BE2C (cell line): ENCODE measurements around the gene IL21.
"Not testable (repeated sequence)": the region's sequence is repeated elsewhere in the genome, so short reads cannot be mapped to it uniquely, and the experiment has no call there.

ENCODE experiments used
- DNase-seq: peaks from one replicate; pipeline ENCODE4 v3.0.0-alpha.2; 2020
- H3K27me3 ChIP-seq: fragments of 250-450 bp; sonication (Bioruptor Pico); 2 replicates; pipeline ENCODE4 v1.5.1; 2020; ENCODE audit warnings: mild to moderate bottlenecking
- H3K36me3 ChIP-seq: fragments of 250-450 bp; sonication (Bioruptor Pico); 2 replicates; pipeline ENCODE4 v1.5.1; 2020; ENCODE audit warnings: mild to moderate bottlenecking
- H3K4me1 ChIP-seq: fragments of 250-450 bp; sonication (Bioruptor Pico); 2 replicates; pipeline ENCODE4 v1.5.1; 2020
- H3K4me3 ChIP-seq: 2 replicates; pipeline ENCODE4 v1.5.1; 2011; ENCODE audit warnings: low read depth, low read length
- H3K9me3 ChIP-seq: fragments of 250-450 bp; sonication (Bioruptor Pico); 2 replicates; pipeline ENCODE4 v1.5.1; 2020
- CTCF ChIP-seq: IDR thresholded peaks from 2 replicates; pipeline ENCODE4 v1.5.1; 2012; ENCODE audit warnings: mild to moderate bottlenecking, low read depth, low read length

Gene IL21

GRCh38 chr4:122658377-122658776 lies 37.5 kb upstream of the IL21 start:
- Histone ChIP-seq H3K4me3 (no peak overlapping the region), H3K9me3 (no peaks in the 10 kb centered on the region), H3K36me3 (no peaks in the 10 kb centered on the region), H3K4me1 (no peaks in the 10 kb centered on the region), H3K27me3 (peaks cover 4% of the 10 kb centered on the region; the same call in 1 of the 2 replicates)
- DNase-seq: no peak
- TF ChIP-seq CTCF: no peak

- Histone ChIP-seq H3K4me1 (no peaks in the 10 kb centered on the region), H3K9me3 (no peaks in the 10 kb centered on the region), H3K27me3 (peaks cover 4% of the 10 kb centered on the region; the same call in 1 of the 2 replicates), H3K4me3 (no peak overlapping the region), H3K36me3 (no peaks in the 10 kb centered on the region)
- TF ChIP-seq CTCF: no peak
- no peak for DNase-seq
Measured at GRCh38 chr4:122657553-122657952, 36.7 kb upstream of the IL21 start.

- H3K9me3 ChIP-seq, H3K4me3 ChIP-seq, H3K27me3 ChIP-seq: not testable (repeated sequence)
Measured at GRCh38 chr4:122656583-122656982, 35.7 kb upstream of the IL21 start.

GRCh38 chr4:122652379-122652778 lies 31.5 kb upstream of the IL21 start:
- H3K4me3 ChIP-seq: no peak overlapping the region
- DNase-seq: peak; percentile 24
- H3K9me3 ChIP-seq: no peaks in the 10 kb centered on the region
- no peaks in the 10 kb centered on the region for H3K4me1 ChIP-seq
- no peaks in the 10 kb centered on the region for H3K27me3 ChIP-seq
- peak; percentile 67 for TF ChIP-seq CTCF
- no peaks in the 10 kb centered on the region for H3K36me3 ChIP-seq

More at GRCh38 chr4:122656583-122656982, 35.7 kb upstream of the IL21 start:
- not testable (repeated sequence) for H3K4me1 ChIP-seq, H3K36me3 ChIP-seq, DNase-seq

- H3K36me3 ChIP-seq: no peaks in the 10 kb centered on the region
- H3K4me3 ChIP-seq: no peak overlapping the region
- H3K27me3 ChIP-seq: 0 out of 2 replicates have a peak, but pooled peaks cover 3% of the 10 kb centered on the region
- no peaks in the 10 kb centered on the region for H3K4me1 ChIP-seq
- H3K9me3 ChIP-seq: no peaks in the 10 kb centered on the region
- no peak for DNase-seq
- TF ChIP-seq CTCF: no peak
Measured at GRCh38 chr4:122650148-122650547, 29.3 kb upstream of the IL21 start.

- TF ChIP-seq CTCF: no peak
- 0 out of 2 replicates have a peak, but pooled peaks cover 3% of the 10 kb centered on the region for H3K27me3 ChIP-seq
- H3K36me3 ChIP-seq: no peaks in the 10 kb centered on the region
- no peaks in the 10 kb centered on the region for H3K4me1 ChIP-seq
- H3K9me3 ChIP-seq: no peaks in the 10 kb centered on the region
- no peak overlapping the region for H3K4me3 ChIP-seq
- no peak for DNase-seq
Measured at GRCh38 chr4:122647656-122648055, 26.8 kb upstream of the IL21 start.

GRCh38 chr4:122643257-122643656 lies 22.4 kb upstream of the IL21 start:
- Histone ChIP-seq H3K36me3 (no peaks in the 10 kb centered on the region), H3K9me3 (no peaks in the 10 kb centered on the region), H3K27me3 (0 out of 2 replicates have a peak, but pooled peaks cover 3% of the 10 kb centered on the region), H3K4me3 (no peak overlapping the region), H3K4me1 (no peaks in the 10 kb centered on the region)
- DNase-seq: no peak
- no peak for TF ChIP-seq CTCF
